Astrocyte of the spinal cord (primary cell): Measurements from ENCODE around the gene NEDD4L.

Experiments
- DNase-seq: peaks from one replicate; pipeline ENCODE4 v3.0.0; 2011; ENCODE audit warnings: low read depth, low spot score
- H3K4me3 ChIP-seq: 2 replicates; pipeline ENCODE4 v1.5.1; 2011; ENCODE audit warnings: low read depth, mild to moderate bottlenecking, low read length, moderate library complexity
- CTCF ChIP-seq: IDR thresholded peaks from 2 replicates; pipeline ENCODE4 v1.5.1; 2012; ENCODE audit warnings: low read depth, mild to moderate bottlenecking, low read length, inconsistent platforms
- in situ Hi-C: cut with HindIII; loops from 2 replicates; pipeline ENCODE4 v1.10.0; 2017; ENCODE audit warnings: low sequenced_read_pairs

Gene NEDD4L

GRCh38 chr18:58291131-58291530 lies 247.1 kb downstream of the NEDD4L start:
- in situ Hi-C loops, result no loop called here
- DNase-seq, result no peak
- TF ChIP-seq CTCF, result no peak
- H3K4me3 ChIP-seq, result no peak overlapping the region

- no peak for DNase-seq
- no peak overlapping the region for H3K4me3 ChIP-seq
- no peak for TF ChIP-seq CTCF
- in situ Hi-C loops, result no loop called here
Measured at GRCh38 chr18:58292638-58293037, 248.6 kb downstream of the NEDD4L start.

- H3K4me3 ChIP-seq, result no peak overlapping the region
- DNase-seq, result peak; percentile 72
- in situ Hi-C loops, result no loop called here
Measured at GRCh38 chr18:58297198-58297597, 253.2 kb downstream of the NEDD4L start.

GRCh38 chr18:58298251-58299134 lies 254.5 kb downstream of the NEDD4L start:
- no peak for DNase-seq
- no peak for TF ChIP-seq CTCF
- in situ Hi-C loops, result no loop called here
- no peak overlapping the region for H3K4me3 ChIP-seq

More at GRCh38 chr18:58297198-58297597, 253.2 kb downstream of the NEDD4L start:
- TF ChIP-seq CTCF, result no peak

- in situ Hi-C loops, result no loop called here
- no peak overlapping the region for H3K4me3 ChIP-seq
- TF ChIP-seq CTCF, result no peak
- no peak for DNase-seq
Measured at GRCh38 chr18:58299135-58299473, 255.1 kb downstream of the NEDD4L start.

GRCh38 chr18:58299936-58300335 lies 255.9 kb downstream of the NEDD4L start:
- no peak for TF ChIP-seq CTCF
- in situ Hi-C loops, result no loop called here

More at GRCh38 chr18:58299936-58300335, 255.9 kb downstream of the NEDD4L start:
- H3K4me3 ChIP-seq, result no peak overlapping the region
- no peak for DNase-seq
